ENCODE measurements around the gene ASCL5. TPM values are rescaled to one million over a fixed set of nuclear protein-coding genes. Genes with fewer than 3 reads are reported as not detected.
A peak's percentile ranks its signal among the peaks of the same experiment; 100 is the strongest.

The ASCL5 gene
- total RNA-seq, 1 donor from 2014 or later, result not detected

DNA sequence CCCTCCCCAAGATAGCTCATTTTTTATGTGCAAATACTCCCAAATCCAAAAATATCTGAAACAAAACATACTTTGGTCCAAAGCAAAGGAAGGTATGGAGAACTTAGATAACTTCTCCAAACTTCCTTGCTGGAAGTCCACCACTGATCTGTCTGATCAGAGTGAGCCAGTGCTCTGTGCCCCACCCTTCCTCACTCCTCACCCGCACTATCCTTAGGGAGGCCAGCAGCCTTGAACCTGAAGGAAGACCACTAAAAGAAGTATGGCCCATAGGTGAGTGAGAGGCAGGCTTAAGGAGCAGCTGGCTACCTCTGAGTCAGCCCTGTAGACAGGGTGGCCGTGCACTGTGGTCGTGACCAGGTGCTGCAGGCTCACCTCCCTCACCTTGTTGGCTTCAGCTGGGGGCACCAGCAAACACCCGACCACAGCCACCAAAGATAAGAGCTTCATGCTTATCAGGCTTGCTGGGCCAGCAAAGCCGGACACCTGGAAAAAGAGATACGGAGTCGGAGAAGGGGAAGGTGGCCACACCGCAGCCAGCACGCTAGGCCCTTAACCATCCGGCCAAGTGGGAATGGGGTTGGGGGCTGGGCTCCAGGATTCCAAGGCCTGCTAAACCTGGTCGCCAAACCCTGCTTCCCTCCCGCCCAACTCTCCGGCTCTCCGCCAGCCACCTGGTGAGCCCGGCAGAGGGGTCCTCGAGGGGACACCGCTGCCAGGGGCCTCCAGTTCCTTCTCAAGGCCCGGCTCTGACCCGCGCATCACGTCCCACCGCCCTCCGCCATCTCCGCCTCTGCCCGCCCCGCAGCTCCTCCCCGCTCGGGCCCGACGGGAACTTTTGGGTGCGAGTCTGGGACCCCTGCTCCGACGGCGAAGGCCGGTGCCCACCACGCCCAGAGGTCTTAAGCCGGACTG, 26.7 kb upstream of the ASCL5 start:
- no peak for DNase-seq

DNA sequence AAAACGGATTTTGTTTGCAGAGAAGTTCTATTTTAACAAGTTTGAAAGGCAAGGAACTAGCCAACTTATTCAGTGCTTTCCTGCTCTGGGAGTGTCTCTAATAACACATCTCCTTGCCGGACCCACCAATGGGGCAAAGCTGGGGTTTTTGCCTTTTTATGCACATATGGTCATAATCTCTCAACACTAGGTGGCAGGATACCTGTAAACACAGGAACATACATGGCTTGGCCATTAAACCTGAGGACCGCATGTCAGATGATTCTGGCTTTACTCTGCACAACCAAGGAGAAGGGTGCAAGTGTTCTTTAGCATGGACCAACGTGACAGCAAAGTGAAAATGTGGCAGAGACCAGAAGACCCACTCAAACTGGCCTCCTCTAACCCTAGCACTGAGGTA, 22.4 kb upstream of the ASCL5 start:
- peak; percentile 55 for DNase-seq

DNA sequence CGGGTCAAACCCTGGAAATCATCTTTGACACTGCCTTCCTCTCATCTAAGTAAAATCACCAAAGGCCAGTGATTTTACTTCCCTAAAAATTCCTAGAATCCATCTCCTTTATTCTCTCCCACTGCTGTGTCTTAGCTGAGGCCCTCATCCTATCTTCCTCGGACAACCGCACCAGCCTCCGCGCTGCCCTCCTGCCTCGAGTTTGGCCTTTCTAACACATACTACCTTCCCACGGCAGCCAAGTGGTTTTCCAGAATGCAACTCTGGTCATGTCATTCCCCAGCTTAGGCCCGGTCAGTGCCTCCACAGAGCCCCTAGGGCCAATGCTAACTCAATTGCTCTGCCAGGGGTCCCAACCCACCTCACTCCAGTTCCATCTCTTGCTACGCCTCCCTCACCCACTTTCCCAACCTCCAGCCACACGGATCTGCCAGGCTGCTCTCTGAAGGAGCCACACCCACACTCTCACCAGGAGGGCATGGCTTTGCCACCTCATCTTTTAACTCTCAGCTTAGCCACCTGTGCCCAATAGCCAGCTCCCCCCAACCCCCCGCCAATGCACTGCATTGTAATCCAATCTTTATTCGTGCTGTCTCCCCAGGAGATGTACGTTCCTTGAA, 20.5 kb upstream of the ASCL5 start:
- DNase-seq, result no peak

DNA sequence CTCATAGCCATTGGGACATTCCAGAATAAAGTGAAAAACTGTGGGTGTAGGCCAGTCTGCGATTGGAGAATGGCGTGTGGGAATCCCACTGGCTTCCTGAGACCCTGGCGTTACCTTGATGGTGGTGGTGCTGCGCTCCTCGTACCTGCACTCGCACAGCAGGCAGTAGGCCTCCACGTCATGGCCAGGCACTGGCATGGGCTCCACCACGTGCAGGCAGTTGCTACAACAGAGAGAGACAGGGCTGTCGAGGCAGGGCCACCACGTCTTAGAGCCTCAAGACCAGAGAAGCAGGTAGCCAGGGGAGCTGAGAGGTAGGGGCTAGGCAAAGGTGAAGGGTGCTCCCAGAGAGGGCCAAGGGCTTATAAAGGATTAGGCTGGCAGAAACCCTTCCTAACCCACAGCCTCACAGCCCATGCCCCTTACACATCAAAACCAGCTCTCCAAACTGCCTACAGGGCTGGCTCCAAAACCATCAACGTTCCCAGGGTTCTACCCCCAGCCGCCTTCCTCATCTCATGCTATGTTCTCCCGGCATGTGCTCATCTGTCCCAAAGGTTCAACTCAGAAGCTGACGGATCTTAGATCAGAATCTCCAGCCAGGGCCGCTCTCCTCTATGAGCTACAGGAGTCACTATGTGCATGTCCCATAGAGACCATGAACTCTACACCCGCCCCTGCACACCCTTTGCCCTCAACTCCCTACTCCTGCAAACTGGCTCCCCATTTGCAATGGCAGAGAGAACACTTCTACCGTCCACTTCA, 19.8 kb upstream of the ASCL5 start:
- no peak for DNase-seq

DNA sequence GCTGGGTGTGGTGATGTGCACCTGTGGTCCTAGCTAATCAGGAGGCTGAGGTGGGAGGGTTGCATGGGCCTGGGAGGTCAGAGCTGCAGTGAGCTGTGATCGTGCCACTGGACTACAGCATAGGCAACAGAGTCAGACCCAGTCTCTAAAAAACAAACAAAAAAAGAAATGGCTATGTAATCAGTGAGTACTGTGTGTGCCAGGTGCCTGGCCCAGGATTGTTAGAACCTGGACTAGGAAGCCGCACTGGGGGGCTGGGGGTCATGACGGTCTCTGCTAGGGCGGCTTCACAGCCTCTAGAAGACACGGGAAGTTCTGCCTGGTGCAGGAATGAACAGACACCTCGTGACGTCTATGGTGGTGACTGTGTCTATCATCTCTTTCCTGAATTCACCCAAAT, 18.8 kb upstream of the ASCL5 start:
- no peak for DNase-seq

DNA sequence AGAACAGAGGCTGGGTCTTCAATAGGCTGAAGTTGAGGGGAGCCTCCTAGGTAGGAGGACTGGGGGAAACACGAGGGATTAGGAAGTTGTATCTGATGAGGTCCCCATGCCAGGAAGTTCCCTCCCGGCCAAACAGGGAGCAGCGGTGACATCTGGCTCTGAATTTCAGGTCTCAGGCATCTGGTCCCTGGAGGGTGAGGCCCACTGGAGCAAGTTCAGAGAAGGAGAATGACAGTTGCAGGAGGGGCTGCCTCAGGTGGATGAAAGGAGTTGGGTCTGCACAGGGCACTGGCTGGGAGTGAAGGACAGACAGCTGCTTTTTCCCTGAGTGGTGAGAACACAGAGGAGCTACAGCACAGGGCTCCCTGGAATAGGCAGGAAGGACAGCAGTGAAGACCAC, 18.1 kb upstream of the ASCL5 start:
- DNase-seq, result no peak

DNA sequence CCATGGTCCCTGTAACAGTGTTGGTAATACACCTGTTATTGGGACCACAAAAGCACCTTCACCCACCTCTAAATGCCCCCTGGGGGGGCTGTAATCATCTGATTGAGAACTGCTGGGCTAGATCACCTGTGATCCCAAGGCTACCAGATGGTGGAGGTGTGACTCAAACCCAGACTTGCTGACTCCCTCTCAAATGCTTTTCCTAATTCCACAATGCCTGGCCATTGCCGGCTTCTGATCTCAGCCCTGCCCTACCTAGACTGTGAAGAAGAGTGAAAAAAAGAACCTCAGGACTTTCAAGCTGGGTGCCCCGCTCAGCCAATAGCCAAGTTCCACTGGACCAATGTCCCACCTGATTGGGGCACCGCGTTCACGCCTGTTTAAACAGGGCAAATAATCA, 17.7 kb upstream of the ASCL5 start:
- DNase-seq, result no peak

DNA sequence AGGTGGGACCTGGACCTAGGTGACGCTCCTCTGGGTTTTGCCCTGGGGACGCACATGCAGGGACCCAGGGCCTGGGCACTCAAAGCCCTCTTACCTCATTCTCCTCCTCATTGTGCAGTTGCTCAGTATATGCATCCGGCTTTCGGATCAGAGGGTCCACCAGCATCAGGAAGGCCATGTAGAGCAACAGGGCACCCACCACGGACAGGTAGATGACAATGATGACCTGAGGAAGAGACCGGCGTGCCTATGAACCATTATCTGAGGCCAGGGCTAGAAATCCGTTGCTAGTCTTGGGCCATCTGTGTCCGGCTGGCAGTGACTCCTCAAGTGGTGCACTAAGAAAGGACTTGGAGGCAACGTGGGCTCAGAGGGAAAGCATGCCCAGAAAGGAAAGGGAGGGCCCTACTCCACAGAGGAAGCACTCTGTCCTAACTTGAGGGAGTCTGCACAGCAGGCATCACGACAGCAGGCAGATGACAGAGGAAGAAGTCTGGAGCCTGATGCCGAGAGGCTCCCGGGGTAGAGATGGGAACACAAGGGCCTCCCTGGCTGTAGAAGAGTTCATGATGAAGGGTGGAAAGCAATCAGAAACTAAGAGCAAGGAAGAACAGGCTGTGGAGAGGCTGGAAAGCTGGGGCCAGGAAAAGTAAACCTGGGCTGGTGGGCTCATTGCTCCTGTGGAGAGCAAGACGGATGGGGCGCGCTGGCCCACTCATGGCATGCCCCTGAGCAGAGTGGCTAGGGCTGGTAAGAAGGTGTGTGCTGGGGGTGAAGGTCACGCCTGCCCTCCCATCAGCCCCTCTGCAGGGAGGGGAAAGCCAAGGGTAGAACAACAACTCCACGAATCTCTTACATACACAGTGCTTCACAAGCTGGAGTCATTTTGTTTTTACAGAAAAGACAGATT, 17.0 kb upstream of the ASCL5 start:
- DNase-seq, result no peak

DNA sequence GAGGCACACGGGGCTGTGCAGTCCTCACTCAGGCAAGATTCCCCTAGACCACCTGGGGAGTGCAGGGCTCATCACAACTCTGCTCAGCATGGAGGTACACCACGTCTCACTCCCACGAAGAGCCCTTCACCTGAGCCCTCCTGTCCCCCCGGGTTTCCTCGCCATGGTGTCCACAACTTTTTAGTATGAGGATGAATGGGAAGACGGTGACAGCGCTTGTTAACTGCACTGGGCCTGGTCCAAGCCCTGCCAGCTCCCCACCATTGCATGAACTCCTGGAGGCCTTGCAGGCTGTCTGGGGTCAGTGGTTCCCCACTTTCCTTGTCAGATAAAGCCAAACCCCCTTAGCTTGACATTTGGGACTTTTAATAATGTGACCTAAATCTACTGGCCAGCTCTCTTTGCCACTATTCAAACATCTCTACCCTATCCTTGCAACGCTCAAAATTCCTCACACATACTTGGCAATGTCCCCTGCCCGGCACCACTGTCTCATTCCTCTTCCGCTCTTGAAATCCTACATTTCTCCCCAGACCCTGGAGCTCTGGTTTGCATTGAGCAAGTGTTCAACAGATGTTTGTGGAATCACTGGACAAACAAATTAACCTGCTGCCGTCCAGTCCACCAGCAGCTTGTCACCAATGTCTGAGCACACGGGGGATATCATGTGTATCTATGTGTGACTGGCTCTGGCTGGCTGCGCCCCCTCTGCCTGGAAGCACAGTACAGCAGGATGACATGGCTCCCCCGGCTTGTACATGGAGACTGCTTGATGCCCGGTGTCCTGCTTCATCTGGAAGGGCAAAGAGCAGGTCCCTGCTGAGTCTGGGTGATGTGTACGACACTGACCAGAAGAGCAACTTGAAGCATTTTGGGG, 16.1 kb upstream of the ASCL5 start:
- no peak for DNase-seq

DNA sequence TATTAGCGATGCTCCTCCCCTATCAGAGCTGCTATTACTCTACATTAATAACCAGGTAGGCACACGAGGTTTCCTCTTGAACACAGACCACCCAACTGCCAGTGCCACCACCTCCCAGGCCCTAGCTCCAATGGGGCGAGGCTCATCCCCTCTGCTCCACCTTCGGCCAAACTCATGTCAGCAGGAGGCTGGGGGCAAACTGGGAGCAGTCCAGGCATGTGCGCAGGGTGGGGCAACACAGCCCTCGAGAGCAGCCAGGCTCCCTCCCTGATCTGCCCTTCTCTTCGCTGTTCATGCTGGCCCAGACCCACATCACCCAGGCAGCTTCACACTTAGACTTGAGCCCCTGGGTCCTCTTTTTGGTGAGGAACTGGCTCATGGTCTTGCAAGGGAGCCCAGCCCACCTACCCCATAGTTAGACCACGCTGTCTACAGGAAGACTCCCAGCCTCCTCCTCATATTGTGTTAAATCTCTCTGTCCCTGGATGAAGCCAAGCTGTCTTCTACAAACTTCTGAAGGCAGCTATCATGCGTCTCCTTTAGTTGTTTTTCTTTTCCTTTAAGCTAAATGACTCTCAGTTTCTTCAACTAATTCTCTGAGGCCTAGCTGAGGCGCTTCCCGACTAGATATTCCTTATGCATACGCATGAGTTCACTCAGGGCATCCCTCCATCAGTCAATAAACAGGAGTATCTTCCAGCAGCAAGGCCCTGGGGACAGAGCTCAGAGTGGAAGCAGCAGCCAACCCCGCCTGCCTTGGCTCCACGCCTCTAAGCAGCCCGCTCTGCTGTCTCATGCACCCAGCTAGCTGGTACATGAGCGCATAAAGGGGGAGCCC, 15.2 kb upstream of the ASCL5 start:
- no peak for DNase-seq

DNA sequence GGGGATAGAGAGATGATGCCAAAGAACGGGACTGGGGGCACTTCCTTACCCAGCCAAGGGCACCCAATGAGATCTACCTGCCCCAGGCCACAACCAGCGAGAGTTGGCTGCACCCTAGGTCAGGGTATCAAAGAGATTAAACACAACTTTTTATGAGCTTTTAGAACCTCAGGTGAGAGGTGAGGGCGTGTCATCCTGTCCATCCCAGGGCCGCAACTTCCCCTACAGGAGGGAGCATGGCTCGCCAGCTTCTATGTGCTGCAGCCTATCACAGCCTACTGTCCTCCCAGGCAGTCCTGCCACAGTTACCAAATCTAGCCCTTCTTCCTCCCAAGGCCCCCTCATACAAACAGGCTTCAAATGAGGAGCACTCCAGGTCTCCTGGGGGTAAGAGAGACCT, 14.4 kb upstream of the ASCL5 start:
- DNase-seq, result no peak

DNA sequence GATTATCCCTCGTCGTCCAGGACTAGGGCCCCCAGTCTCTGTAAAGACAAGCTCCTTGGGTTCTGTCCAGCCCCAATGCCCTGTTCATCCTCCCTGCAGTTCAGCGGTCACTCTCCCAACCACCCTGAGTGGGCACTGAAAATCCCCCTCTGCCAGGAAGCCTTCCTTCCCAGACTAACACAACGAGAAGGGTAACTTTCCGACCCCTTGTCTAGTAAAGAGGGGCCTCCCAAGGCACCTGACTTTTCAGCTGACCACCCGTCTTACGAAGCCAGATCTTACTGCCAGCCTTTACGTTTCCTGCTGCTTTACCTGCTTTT, 13.9 kb upstream of the ASCL5 start:
- DNase-seq, result no peak

DNA sequence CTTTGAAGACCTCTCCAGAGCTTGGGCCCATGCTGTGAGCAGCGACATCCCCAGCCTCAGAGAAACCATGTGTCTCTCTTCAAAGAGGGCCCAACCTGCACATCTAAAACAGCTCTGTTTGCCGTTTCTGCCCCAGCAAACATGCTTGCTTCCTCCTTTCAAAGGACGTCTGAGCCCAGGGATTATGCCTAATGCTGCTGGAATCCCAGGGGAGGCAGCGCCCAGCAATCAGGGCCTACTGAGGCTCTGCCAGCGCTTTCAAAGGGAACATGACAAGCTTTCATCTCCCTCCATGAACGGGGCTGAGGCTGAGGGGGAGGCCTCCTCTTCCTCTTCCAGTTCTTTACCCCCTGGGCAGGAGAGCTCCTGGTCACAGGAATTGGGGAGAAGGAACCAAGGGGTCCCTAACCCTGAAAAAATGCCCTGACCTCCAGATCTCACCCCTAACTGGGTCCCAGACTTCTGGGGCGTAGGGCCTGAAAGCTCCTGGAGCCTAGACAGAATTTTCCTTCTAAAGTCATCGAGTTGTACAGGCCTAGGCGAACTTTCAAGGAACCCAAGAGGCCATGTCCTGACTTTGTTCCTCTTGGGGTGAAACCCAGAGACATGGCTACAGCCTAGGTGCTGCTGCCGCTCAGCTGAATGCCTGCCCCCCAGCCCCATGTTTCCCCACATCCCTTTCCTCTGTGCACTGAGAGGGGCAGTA, 13.4 kb upstream of the ASCL5 start:
- no peak for DNase-seq

DNA sequence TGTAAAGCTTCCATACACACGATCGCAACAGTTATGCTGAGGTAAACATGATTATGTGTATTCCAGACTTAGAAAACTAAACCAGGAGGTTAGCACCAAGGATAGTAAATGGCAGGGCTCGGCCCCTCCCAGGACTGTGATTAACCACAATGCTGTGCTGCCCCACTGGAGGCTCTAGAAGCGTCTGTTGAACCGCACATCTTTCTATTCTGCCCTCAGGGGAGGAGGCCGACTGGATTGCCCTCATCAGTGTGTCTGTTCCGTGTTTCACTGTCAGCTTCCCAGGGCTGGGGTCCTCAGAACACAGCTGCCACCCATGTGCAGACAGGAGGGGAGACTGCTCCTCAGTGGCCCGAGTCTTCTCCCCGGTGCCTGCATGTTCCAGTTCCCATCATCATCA, 12.8 kb upstream of the ASCL5 start:
- DNase-seq, result no peak

DNA sequence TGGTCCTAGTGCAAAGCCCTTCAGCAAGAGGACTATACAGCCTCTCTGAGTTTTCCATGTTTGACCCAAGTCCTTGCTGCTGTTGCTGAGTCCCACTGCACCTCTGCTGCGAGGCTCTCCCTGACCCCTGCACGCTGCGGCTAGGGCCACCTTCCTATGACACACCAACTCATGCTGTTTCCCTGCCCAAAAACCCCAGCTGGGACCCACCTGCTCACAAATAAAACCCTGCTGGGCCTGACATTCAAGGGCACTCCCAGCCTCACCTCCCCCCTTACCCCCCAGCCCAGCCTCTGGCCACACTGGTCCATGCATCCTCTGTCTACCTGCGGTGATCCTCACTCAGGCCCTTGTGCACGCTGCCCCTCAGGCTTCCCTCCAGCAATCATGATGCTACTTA, 12.3 kb upstream of the ASCL5 start:
- no peak for DNase-seq

DNA sequence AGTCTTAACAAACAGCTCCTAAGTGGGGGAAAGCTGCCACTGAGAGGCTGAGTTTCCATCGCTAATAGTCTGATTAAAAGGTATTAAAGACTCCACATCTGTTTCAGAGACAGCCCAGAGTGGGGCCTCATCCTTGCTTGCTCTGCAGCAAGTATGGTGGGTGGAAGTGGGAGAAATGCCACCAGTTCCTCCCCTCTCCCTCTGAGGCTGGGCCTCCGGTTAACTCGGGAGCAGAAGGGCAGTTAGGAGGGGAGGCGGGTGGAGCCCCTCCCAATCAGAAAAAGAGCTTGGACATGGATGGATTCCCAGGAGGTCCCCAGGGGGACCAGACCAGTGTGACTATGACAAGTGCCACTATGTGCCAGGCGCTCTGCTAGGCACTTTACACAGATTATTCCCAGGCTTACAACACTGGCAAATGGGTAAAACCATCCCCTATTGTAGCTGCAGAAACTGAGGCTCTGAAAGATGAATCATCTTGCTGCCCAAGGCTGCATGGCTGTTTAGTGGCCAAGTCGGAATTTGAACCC, 11.4 kb upstream of the ASCL5 start:
- DNase-seq, result no peak

DNA sequence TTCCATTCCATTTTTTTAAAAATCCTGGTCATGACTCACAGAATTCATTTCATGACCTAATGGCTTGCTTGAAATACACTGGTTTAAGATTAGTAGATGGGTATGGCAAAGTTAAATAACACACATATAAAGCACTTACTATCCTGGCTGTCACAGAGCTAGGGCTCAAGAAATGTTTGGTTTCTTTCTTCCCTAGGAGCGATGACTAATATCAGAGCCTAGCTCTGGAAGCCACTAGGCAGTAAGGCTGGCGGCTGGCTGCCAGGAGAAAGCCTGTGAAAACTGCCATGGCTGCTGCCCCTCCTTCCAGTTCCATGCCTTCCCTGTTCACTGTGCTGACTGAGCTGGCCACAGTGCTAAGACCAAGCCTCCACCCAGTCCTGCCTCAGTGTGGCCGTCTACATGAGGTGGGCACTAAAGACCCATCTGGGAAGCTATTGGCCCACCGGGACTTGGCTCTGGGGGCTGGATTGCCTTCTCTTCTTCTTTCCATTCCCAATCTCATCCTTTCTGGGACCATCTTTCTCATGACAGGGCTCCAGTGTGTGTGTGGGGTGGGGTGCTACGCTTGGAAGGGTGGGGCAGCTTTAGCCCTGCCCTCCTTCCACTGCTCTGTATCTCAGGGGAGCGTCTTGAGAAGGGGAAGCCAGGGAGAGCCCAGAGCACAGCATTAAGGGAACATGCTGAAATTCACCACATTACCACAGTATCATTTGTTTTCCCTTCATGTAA, 10.8 kb upstream of the ASCL5 start:
- peak; percentile 19 for DNase-seq

DNA sequence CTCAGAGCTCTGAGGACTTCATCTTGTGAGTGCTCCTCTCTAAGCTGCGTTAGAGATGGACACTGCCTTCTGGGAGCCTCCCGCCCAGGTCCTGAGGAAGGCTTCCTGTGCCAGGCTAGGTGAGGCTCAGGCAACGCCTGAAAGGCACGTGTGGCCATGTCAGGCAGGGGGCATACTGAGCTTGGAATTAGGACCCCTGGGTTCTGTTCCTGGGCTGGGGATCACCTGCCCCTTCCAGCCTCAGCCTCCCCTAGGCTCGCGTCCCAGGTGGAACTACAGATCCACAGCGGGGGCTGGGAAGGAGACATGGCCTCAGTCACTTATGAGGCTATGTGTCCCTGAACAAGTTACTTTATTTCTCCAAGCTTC, 10.0 kb upstream of the ASCL5 start:
- DNase-seq, result no peak

Measured in dermis blood vessel endothelial cell (primary cell).